ENCODE measurements around the gene LCTL. TPM values are rescaled to one million over a fixed set of nuclear protein-coding genes. Genes with fewer than 3 reads are reported as not detected.

LCTL gene
- 4.6 and 7.6 TPM in 2 replicates for total RNA-seq (2014; rRNA removed; shearing (Covaris generic))

- peak; percentile 82 for DNase-seq (ENCODE audit: low read depth)
Observed at GRCh38 chr15:66565741-66566144, at the start of gene LCTL. Gene LCTL (minus strand): TSS chr15:66565998. CDS start chr15:66565365, 633 bp downstream.

DNA sequence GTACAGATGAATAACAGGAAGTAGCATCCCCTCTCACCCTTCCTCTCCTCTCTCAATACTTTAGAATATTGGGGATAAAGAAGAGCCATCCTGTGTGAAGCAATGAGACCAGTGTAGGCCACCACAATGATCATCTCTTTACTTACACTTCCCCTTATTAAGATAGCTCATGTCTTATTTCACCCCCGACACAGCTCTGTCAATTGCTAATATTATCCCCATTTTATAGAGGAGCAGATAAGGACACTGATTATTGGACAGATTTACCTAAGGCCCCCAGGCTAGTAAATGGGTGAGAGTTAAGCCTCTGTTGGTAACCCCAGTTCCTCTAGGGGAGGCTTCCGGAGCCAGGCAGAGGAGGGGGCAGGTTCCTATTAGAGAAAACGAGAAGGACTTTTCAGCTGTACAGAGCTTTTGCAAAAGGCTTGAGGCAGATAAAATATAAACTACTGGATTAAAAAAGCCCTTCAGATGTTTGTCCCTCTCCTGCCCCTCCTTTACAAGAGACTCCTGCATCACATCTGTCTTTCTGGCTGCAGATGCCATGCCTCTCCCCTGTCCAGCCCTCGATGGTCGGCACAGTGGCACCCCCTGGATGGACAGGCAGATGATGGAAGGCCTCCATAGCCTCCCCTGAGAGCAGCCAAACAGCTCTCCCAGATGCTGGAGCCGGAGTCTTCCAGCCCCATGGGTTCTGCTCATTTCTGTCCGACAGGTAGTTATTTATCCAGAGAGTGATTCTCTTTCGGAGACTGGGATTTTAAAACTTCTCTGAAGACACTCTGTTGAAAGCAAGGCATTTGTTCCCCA lies 49.4 kb upstream of the LCTL start:
- no peak for DNase-seq (ENCODE audit: low read depth)

DNA sequence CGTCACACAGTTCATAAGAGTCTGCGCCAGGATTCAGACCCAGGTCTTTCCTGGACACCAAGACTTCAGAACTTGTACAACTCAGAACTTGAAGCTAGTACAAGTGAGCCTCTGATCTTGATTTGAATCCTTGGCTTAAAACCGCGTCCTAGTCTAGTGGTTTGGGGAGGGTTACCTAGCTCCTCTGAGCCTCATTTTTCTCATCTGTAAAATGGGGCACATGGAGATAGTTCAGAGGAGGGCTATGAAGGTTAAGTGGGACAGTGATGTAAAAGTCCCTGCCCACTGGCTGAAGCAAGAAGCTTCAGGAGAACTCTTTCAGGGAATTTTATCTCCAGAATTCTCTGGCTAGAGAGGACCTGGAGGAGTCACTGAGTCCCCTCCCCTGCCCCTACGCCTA lies 48.7 kb upstream of the LCTL start:
- no peak for DNase-seq (ENCODE audit: low read depth)

DNA sequence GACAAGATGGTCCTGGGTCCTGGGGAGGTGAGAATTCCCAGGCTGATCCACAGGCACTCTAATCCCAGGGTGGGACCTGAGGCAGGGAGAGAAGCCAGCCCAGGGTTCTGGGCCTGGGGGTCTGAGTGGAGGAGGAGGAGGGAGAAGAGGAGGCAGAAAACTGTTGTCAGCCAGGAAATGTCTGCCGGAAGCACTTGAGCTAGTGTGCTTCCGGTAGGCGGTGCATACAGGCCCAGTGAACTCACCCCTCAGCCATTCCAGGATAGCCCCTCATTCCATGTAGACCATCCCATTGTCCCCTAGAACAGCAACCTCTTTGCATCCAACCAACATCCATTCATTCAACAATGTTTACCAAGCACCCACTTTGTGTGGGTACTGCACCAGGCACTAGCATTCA lies 47.9 kb upstream of the LCTL start:
- no peak for DNase-seq (ENCODE audit: low read depth)

DNA sequence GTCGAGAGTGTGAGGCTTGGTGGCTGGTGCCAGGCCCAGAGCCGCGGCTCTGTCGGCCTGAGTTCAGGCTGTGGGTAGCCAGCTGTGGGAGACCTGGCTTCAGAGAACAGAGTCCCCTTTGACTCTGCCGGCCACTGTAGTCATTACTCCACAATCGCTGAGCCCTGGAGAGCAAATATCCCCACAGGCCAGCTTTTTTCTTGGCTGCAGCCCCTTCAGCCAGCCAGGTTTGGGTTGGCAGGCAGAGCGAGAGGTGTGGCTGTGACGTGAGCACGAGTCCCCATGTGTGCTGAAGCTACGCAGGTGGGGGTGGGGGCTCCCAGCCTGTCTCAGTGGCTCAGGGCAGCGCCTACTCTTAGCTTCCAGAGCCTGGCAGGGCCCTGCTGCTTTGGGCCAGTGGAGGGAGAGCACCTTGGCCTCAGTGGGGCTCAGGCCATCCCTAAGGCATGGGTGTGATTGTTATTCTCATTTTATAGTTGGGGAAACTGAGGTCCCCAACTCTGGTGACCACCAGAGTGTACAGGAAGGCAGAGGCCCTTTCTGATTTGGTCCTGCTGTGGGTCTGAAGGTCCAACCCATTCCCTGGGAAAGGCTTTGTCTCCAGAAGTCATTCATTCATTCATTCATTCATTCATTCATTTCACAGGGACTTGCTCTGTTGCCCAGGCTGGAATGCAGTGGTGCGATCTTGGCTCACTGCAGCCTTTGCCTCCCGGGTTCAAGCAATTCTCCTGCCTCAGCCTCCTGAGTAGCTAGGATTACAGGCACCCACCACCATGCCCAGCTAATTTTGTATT lies 45.7 kb upstream of the LCTL start:
- DNase-seq (ENCODE audit: low read depth), result no peak

DNA sequence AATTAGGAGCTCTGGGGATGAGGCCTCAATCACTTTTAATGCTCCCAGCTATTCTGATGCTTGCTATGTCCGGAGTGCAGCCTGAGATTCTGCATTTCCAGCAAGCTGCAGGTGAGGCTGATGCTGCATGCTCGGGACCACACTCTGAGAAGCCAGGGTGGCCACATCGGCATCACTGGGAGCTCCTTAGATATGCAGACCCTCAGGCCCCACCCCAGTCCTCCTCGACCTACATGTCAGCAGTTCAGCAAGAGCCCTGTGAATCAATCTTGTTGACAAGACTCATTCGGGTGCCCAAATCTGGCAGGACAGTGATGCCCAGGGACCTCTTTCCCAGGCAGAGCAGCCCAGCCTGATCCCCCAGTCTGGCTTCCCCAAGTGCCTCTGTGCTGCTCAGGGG lies 44.1 kb upstream of the LCTL start:
- DNase-seq (ENCODE audit: low read depth), result no peak

DNA sequence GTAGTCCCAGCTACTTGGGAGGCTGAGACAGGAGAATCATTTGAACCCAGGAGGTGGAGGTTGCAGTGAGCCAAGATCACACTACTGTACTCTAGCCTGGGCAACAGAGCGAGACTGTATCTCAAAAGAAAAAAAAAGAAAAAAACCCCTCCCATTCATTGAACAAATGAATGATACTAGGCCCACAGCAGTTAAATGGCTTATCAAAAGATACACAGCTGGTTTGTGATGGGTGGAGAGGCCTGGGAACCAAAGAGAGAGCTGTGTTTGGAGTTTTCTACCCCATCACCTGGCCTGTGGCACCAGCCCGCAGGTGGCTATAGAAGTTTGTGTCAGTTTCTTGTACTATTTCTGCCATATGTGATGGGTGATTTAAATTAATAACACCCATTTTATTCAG lies 43.1 kb upstream of the LCTL start:
- DNase-seq (ENCODE audit: low read depth), result no peak

GRCh38 chr15:66608159-66608558 lies 42.4 kb upstream of the LCTL start:
- DNase-seq (ENCODE audit: low read depth), result no peak

DNA sequence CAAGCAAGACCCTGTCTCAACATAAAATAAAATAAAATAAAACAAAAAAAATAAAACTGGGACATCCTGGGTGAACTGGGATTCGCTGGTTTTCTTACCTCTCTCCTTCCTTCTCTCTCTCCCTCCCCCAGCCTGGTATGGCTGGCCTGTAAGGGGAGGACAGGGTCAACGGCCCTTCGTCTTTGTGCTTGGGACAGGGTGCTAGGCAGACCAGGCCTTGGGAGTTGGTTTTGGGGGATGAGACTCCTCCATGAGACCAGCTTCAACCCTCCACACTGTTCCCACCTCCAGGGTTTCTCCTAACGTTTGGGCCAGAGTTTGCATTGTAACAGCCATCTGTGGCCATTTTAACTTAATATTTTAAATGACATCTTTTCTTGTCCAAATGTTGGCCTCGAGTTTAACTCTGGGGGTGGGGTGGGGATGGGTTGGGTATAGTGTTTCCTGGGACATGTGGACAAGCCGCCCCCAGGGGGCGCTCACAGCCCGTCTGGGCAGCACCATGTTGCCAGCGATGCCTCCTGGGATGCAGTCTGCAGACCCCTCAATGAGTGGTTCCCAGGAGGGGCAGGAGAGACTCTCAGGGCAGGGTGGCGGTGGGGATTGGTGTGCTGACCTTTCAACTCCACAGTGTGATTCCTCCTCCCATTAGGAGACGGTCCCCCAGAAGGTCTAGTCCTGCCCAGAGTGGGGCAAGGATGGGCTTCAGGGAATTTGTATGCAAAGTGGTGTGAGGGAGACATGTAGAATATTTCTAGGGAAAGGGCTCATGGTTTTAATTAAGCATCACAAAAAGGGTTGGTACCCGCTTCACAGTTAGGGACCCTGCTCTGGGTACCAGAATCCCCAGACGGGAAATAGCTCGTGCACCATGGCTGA lies 37.7 kb upstream of the LCTL start:
- DNase-seq (ENCODE audit: low read depth), result peak; percentile 51

- DNase-seq (ENCODE audit: low read depth), result no peak
Observed at GRCh38 chr15:66601521-66601920, 35.7 kb upstream of the LCTL start.

- DNase-seq (ENCODE audit: low read depth), result no peak
Observed at GRCh38 chr15:66600240-66600627, 34.4 kb upstream of the LCTL start.

DNA sequence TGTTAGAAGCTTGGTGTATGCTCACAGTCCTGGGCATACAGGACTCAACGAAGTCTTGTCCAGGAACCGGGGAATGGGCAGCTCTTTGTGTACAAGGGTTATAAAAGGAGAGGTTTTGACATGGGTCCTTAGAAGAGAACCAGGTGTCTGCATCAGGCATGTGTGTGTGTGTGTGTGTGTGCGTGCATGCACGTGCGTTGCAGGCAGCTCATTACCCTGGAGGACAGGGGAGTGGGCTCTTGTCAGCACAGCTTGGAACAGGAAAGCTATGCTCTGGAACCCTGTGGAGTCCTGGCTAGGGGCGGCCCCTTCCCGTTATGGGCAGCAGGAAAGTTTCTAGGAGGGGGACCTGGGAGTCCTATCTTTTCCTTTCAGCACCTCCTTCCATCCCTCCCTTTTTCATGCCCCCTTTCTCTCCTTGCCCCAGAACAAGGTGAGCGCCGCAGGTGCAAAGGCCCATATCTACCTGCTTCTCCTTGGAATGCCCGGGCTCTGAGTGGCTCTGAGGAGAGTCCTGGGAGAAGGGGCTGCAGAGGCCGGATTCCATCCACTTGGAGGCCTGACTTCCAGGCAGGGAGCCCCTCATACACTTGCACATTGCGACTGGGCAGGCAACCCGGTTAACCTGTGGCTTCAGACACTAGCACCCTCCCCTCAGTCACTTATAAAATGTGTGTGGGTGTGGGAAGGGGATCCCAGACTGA lies 33.9 kb upstream of the LCTL start:
- DNase-seq (ENCODE audit: low read depth), result no peak

DNA sequence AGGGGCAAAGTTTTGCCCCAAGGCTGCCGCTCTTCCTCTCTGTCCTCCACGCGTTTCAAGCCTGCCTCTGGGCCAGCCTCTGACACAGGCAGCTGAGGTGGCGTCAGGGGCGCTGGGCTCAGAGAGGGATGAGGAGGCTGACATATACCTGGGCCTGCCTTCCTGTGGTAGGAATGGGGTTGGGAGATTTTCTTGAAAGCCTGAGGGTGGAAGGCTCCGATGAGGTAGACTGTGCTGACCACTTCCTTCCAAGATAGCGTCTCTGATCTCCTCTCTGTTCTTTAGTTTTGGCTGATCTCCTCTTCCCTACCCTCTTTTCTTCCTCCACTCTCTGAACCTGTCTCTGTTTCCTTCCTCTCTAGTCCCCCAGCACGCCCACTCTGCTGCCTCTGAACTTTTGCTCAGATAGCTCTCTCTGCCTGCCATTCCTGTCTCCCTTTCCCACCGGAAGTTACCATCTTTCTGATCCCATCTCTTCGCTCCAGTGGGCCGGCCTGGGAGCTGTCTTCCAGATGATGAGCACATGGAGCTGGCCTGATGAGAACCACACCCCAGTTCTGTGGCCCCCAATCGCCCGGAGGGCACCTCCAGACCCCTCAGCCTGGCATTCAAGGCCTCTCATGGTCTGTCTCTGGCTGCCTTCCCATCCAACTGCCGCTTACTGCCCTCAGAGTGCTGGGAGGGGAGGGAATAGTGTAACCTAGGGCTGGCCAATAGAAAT lies 32.5 kb upstream of the LCTL start:
- no peak for DNase-seq (ENCODE audit: low read depth)

GRCh38 chr15:66595931-66596545 lies 30.2 kb upstream of the LCTL start:
- no peak for DNase-seq (ENCODE audit: low read depth)

DNA sequence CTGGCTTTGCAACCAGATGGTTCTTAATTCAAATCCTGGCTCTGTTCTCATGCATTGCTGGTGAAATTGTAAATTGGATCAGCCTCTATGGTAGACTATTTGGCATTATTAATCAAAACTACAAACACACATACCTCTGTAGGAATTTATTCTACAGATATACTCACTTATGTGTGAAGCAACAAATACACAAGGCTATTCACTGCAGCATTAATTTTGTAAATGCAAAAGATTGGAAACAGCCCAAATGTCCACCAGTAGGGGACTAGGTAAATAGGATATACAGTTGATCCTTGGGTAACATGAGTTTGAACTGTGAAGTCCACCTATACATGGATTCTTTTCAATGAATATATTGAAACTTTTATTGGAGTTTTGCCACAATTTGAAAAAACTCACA lies 29.5 kb upstream of the LCTL start:
- DNase-seq (ENCODE audit: low read depth), result no peak

- no peak for DNase-seq (ENCODE audit: low read depth)
Observed at GRCh38 chr15:66594836-66595235, 29.0 kb upstream of the LCTL start.

DNA sequence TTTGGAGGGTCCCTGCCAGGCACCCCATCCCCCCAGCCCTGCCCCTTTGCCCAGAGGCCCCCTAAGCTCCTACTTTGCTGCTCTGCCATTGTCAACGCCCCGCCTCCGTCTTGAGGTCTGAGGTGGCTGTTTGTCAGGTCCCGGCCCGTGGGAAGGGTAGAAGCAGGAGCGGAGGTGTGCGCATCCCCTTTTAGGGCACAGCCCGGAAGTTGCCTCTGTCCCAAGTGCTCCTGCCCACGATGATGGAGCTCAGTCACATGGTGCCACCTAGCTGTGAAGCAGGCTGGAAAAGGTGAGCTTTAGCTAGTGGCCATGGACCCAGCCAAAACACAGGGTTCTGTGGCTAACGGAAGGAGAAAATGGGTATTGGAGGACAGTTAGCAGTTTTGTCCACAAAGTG lies 28.5 kb upstream of the LCTL start:
- DNase-seq (ENCODE audit: low read depth), result peak; percentile 23

DNA sequence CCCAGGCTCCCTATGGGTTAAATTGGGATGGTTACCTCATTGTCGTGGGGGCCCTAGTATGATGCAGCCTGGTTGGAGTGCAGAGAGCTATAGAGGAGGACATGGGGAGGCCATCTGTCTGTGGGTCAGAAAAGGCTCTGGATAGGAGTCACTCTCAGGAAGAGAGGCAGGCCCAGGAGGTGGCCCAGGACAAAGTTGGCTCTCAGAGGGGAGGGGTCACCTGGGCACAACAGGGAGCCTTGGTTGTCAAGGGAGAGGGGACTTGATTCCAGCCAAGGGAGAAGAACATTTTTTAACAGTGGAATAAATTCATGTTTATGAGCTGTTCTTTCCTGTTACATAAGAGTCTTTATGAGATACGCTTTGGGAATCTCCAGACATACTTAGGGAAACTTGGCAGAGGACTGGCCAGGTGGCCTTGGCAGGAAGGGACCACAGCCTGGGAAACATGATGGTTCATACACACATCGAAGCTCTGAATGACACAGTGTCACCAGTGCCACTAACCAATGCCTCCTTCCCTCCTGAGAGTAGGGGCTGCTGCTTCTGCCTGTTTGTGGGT lies 27.5 kb upstream of the LCTL start:
- no peak for DNase-seq (ENCODE audit: low read depth)

GRCh38 chr15:66592505-66593218 lies 26.9 kb upstream of the LCTL start:
- DNase-seq (ENCODE audit: low read depth), result no peak
